HepG2 (cell line): ENCODE measurements around the gene BEST3. TPM values are rescaled to one million over a fixed set of nuclear protein-coding genes. Genes with fewer than 3 reads are reported as not detected.

Experiments
- ATAC-seq: fragments of 200-7000 bp; cut with Tn5 transposase; 3 replicates; pipeline ENCODE4 v1.9.1; 2020; ENCODE audit warnings: mild to moderate bottlenecking, moderate library complexity
- BruUV-seq: library from RNA; stranded (reverse); fragments of 400-500 nt; replicated peaks from 2 replicates; lab custom pipeline; 2021; lab: Mats Ljungman, UMichigan
- CTCF ChIA-PET: fragments of 300-600 bp; formaldehyde crosslinking; extraction: SDS; loops from one replicate; lab custom pipeline; 2021; ENCODE audit warnings: low total read pairs, inconsistent platforms, low intra/inter-chr PET ratio; lab: Yijun Ruan, JAX
- POLR2A ChIA-PET: fragments of 350-600 bp; sonication (Branson Sonifier 250); formaldehyde crosslinking; loops from one replicate; lab custom pipeline; 2020; ENCODE audit warnings: antibody characterized with exemption, inconsistent platforms; lab: Yijun Ruan, JAX
- DNase-seq: peaks from one replicate; pipeline ENCODE4 v3.0.0-alpha.2; 2015; ENCODE audit warnings: low spot score
- FAIRE-seq: peaks from 3 replicates; lab custom pipeline; 2011; peaks lifted over from hg19 to GRCh38; lab: Jason Lieb, UNC
- H2AFZ ChIP-seq: one replicate; pipeline ENCODE4 v1.6.1; 2011; ENCODE audit warnings: low read length, inconsistent platforms
- H3K27ac ChIP-seq: fragments of 300-600 bp; 3 replicates; pipeline ENCODE4 v1.8.0; 2011; ENCODE audit warnings: mixed run types, mild to moderate bottlenecking, mixed read lengths, low read length, inconsistent platforms; ENCODE audit not compliant: insufficient read depth; ENCODE audit errors: extremely low read length
- H3K27me3 ChIP-seq, 2 experiments: fragments of 200-600 bp in 1 of 2; 2 replicates in 1 of 2; 3 replicates in 1 of 2; pipeline versions ENCODE4 v1.6.0 to v1.8.0; 2011; ENCODE audit warnings: low read length in 2 of 2, mild to moderate bottlenecking in 2 of 2, moderate library complexity in 2 of 2, inconsistent platforms in 1 of 2; ENCODE audit not compliant: insufficient read depth in 2 of 2, control insufficient read depth in 1 of 2
- H3K36me3 ChIP-seq, 2 experiments: fragments of 200-600 bp in 1 of 2; replicated peaks in 1 of 2; 2 replicates in 1 of 2; 3 replicates in 1 of 2; pipeline versions ENCODE4 v1.5.1 to v1.8.0; 2011; ENCODE audit warnings: low read length in 2 of 2, inconsistent platforms in 1 of 2; ENCODE audit not compliant: insufficient read depth in 2 of 2, control insufficient read depth in 1 of 2
- H3K4me1 ChIP-seq: 2 replicates; pipeline ENCODE4 v1.5.1; 2012; ENCODE audit warnings: low read length, inconsistent platforms; ENCODE audit not compliant: insufficient read depth
- H3K4me2 ChIP-seq: 2 replicates; pipeline ENCODE4 v1.6.0; 2011; ENCODE audit warnings: low read depth, low read length, inconsistent platforms
- H3K4me3 ChIP-seq, 3 experiments: fragments of 200-600 bp in 1 of 3; sonication (generic), shearing (Covaris generic) in 1 of 3; replicated peaks in 1 of 3; 2 replicates each; pipeline ENCODE4 v1.5.1; 2011 to 2016; ENCODE audit warnings: low read length in 3 of 3, inconsistent platforms in 2 of 3, low read depth in 2 of 3, mild to moderate bottlenecking in 2 of 3, control low read depth in 1 of 3, mixed read lengths in 1 of 3; ENCODE audit not compliant: insufficient read depth in 1 of 3
- H3K79me2 ChIP-seq: one replicate; pipeline ENCODE4 v1.6.1; 2011; ENCODE audit warnings: low read length, inconsistent platforms; ENCODE audit not compliant: insufficient read depth
- H3K9ac ChIP-seq: 2 replicates; pipeline ENCODE4 v1.6.0; 2011; ENCODE audit warnings: mild to moderate bottlenecking, low read depth, low read length, inconsistent platforms; ENCODE audit not compliant: insufficient read depth
- H3K9me3 ChIP-seq: 2 replicates; pipeline ENCODE4 v1.5.1; 2012; ENCODE audit warnings: mild to moderate bottlenecking, low read length
- H4K20me1 ChIP-seq: 2 replicates; pipeline ENCODE4 v1.6.0; 2011; ENCODE audit warnings: inconsistent platforms, mild to moderate bottlenecking, low read length, moderate library complexity; ENCODE audit not compliant: insufficient read depth
- BCL3 ChIP-seq: sonication (generic); formaldehyde crosslinking; IDR thresholded peaks from 2 replicates; pipeline ENCODE4 v1.5.1; 2020; ENCODE audit warnings: mild to moderate bottlenecking, missing genetic modification reagents, moderate library complexity
- CSRNP1 ChIP-seq: sonication (generic); formaldehyde crosslinking; IDR thresholded peaks from 2 replicates; pipeline ENCODE4 v1.8.1; 2023; ENCODE audit warnings: mild to moderate bottlenecking, missing genetic modification reagents
- ETV6 ChIP-seq: sonication (generic); formaldehyde crosslinking; conservative IDR thresholded peaks from 2 replicates; pipeline ENCODE4 v1.4.0; 2020; ENCODE audit warnings: missing genetic modification reagents
- FIP1L1 ChIP-seq: fragments of 200-400 bp; formaldehyde crosslinking; IDR thresholded peaks from 2 replicates; pipeline ENCODE4 v1.6.1; 2018; ENCODE audit warnings: low read depth, mild to moderate bottlenecking, low read length, moderate library complexity, borderline replicate concordance; ENCODE audit not compliant: insufficient read depth
- JARID2 ChIP-seq: sonication (generic); formaldehyde crosslinking; IDR thresholded peaks from 2 replicates; pipeline ENCODE4 v1.8.1; 2023; ENCODE audit warnings: missing genetic modification reagents, inconsistent platforms; ENCODE audit not compliant: insufficient replicate concordance
- KDM2A ChIP-seq: sonication (generic); formaldehyde crosslinking; IDR thresholded peaks from 2 replicates; pipeline ENCODE4 v1.4.0; 2020; ENCODE audit warnings: low read depth, missing genetic modification reagents, borderline replicate concordance
- MEIS2 ChIP-seq: sonication (generic); formaldehyde crosslinking; IDR thresholded peaks from 2 replicates; pipeline ENCODE4 v1.9.0; 2021; ENCODE audit warnings: mild to moderate bottlenecking, missing genetic modification reagents
- PHF21A ChIP-seq: sonication (generic); formaldehyde crosslinking; IDR thresholded peaks from 2 replicates; pipeline ENCODE4 v1.5.0; 2020; ENCODE audit warnings: mild to moderate bottlenecking, missing genetic modification reagents
- PHF8 ChIP-seq: sonication (generic); formaldehyde crosslinking; IDR thresholded peaks from 2 replicates; pipeline ENCODE4 v1.5.0; 2020; ENCODE audit warnings: missing genetic modification reagents
- SOX6 ChIP-seq, 2 experiments: fragments of 450-650 bp in 1 of 2; sonication (generic) in 1 of 2; formaldehyde crosslinking in 1 of 2; IDR thresholded peaks; 2 replicates each; pipeline versions ENCODE4 v1.4.0 to v1.6.1; 2017 to 2020; ENCODE audit warnings: antibody characterized with exemption in 1 of 2, mild to moderate bottlenecking in 1 of 2, missing genetic modification reagents in 1 of 2
- ZBTB7A ChIP-seq: sonication (generic); formaldehyde crosslinking; IDR thresholded peaks from 2 replicates; pipeline ENCODE4 v1.8.0; 2022; ENCODE audit warnings: mild to moderate bottlenecking, missing genetic modification reagents
- ZNF367 ChIP-seq: sonication (generic); formaldehyde crosslinking; IDR thresholded peaks from 2 replicates; pipeline ENCODE4 v1.4.0; 2020; ENCODE audit warnings: missing genetic modification reagents, borderline replicate concordance
- ZNF407 ChIP-seq: sonication (generic); formaldehyde crosslinking; IDR thresholded peaks from one replicate; pipeline ENCODE4 v1.5.1; 2020; ENCODE audit warnings: mild to moderate bottlenecking, missing genetic modification reagents; ENCODE audit errors: not compliant biosample characterization
- WGBS: methylation state at CpG from one replicate; pipeline ENCODE4 v1.1.6; 2017; ENCODE audit warnings: low lambda C conversion rate; 5-methylcytosine and 5-hydroxymethylcytosine counted together
- in situ Hi-C: cut with HindIII; loops from 2 replicates; pipeline ENCODE4 v1.10.0; 2017; ENCODE audit warnings: low pct_unique_long_range_greater_than_20kb; ENCODE audit not compliant: extremely low pct_ligation_motif_present
- intact Hi-C: fragments of 100-400 bp; cut with micrococcal nuclease; formaldehyde crosslinking; loops from one replicate; pipeline ENCODE4 v1.10.0; 2022; ENCODE audit not compliant: unreplicated experiment
- polyA plus RNA-seq, 8 experiments: library from polyadenylated mRNA; depleted of rRNA in 3 of 8; stranded (reverse) in 7 of 8; unstranded in 1 of 8; fragments of >200 nt; fragmentation: Illumina TruSeq in 4 of 8; extraction: Trizol in 4 of 8; gene quantifications; 2 replicates each; pipeline versions ENCODE4 v1.2.1 to v1.2.3, GENCODE V29; 2011 to 2016; ENCODE audit warnings: low read depth in 4 of 8, missing spikeins in 1 of 8, mixed read lengths in 1 of 8; ENCODE audit not compliant: insufficient read depth in 1 of 8
- total RNA-seq, 5 experiments: library from RNA; depleted of rRNA; stranded (reverse); fragments of >200 nt; fragmentation: Illumina TruSeq; extraction: Trizol; gene quantifications; 2 replicates each; pipeline ENCODE4 v1.2.3, GENCODE V29; 2016; ENCODE audit warnings: low read depth in 1 of 5

The BEST3 gene
- total and polyA plus RNA-seq, 2 of the 13 experiments (the other 11 are each of a cell fraction or from before 2014, with no cell fraction given), result not detected

GRCh38 chr12:69671597-69671996 is 27.5 kb downstream of the BEST3 start:
- 47% methylated on average over 4 of the region's 4 CpGs for WGBS
- Histone ChIP-seq H3K36me3 (no peaks in the 10 kb centered on the region), H3K27me3 (peaks cover 0 to 8% of the 10 kb centered on the region in 2 experiments; a peak in 2 of 5 replicates), H3K4me3 (no peak overlapping the region), H3K27ac (no peak overlapping the region), H3K9ac (no peak overlapping the region), H3K4me1 (no peaks in the 10 kb centered on the region), H3K79me2 (no peaks in the 10 kb centered on the region), H4K20me1 (no peaks in the 10 kb centered on the region), H3K9me3 (no peaks in the 10 kb centered on the region), H2AFZ (no peak overlapping the region), H3K4me2 (no peak overlapping the region)
- POLR2A ChIA-PET, result no interaction called here
- FAIRE-seq, result no peak
- BruUV-seq, result no TSS peak
- TF ChIP-seq CSRNP1 (no peak), ZNF407 (CRISPR knock-in tag) (no peak), MEIS2 (CRISPR knock-in tag) (no peak), SOX6 (IDR thresholded peaks at IDR 0.05) (no peak), SOX6 (CRISPR knock-in tag; IDR thresholded peaks at IDR 0.05) (no peak), PHF8 (CRISPR knock-in tag) (no peak), FIP1L1 (no peak), PHF21A (CRISPR knock-in tag) (no peak), ETV6 (CRISPR knock-in tag) (no peak), KDM2A (no peak), JARID2 (CRISPR knock-in tag) (no peak), ZBTB7A (CRISPR knock-in tag) (no peak), BCL3 (CRISPR knock-in tag) (no peak), ZNF367 (CRISPR knock-in tag) (no peak)
- CTCF ChIA-PET, result no interaction called here
- no peak for ATAC-seq
- in situ Hi-C loops (no loop called here), intact Hi-C loops (no loop called here)
- DNase-seq, result no peak
